ENCODE data around the gene FRMD4A. TPM values are rescaled to one million over a fixed set of nuclear protein-coding genes. Genes with fewer than 3 reads are reported as not detected.

The FRMD4A gene
- total and polyA plus RNA-seq, 2 of the 4 experiments (the other 2 are of a cell fraction): 30.3 to 68.8 TPM

- dilution Hi-C loops (cut with HindIII; ENCODE audit: low sequenced_read_pairs, unreplicated experiment): no loop called here
- Histone ChIP-seq H3K9me1 (ENCODE audit: insufficient read depth, low read length) (peaks cover 15% of the 10 kb centered on the region), H3K36me3 (ENCODE audit: control insufficient read depth, insufficient read depth, low read length) (peaks cover 13% of the 10 kb centered on the region), H3K4me2 (ENCODE audit: low read depth, low read length) (0 out of 2 replicates have a peak overlapping the region, but pooled peaks have one; percentile 19), H3K18ac (ENCODE audit: low read depth, low read length) (peak overlapping the region; percentile 41; the same call in 1 of the 2 replicates), H3K79me1 (ENCODE audit: low read depth in 1 of 2, low read length in 2 of 2) (peaks cover 0 to 36% of the 10 kb centered on the region in 2 experiments; a peak in 3 of 4 replicates), H4K91ac (ENCODE audit: insufficient read depth, low read depth, low read length) (peak overlapping the region; percentile 88), H3K9ac (ENCODE audit: low read depth, low read length) (no peak overlapping the region; the same call in 1 of the 2 replicates), H2AK5ac (ENCODE audit: low read depth, low read length) (peak overlapping the region; percentile 93), H3K4me3 (ENCODE audit: insufficient read depth, low read depth, low read length) (no peak overlapping the region), H3K14ac (replicated peaks; ENCODE audit: low read depth, low read length) (peak overlapping the region; percentile 57), H2AK9ac (replicated peaks; ENCODE audit: low read depth, low read length, poor library complexity) (peak overlapping the region; percentile 84), H4K5ac (ENCODE audit: low read depth, low read length) (peak overlapping the region; percentile 43; the same call in 1 of the 2 replicates), H3K56ac (ENCODE audit: extremely low read depth, insufficient read depth, low read length) (no peak overlapping the region; the same call in 1 of the 2 replicates), H2BK15ac (ENCODE audit: low read depth, low read length) (peak overlapping the region; percentile 4), H3K4ac (ENCODE audit: low read depth, low read length) (peak overlapping the region; percentile 91), H2BK5ac (ENCODE audit: low read depth, low read length, poor library complexity, severe bottlenecking) (peak overlapping the region; percentile 55), H3K4me1 (ENCODE audit: control insufficient read depth, insufficient read depth, low read length) (peaks cover 21% of the 10 kb centered on the region), H2BK120ac (ENCODE audit: low read depth, low read length) (peak overlapping the region; percentile 79), H3K27ac (ENCODE audit: insufficient read depth, low read length) (peak overlapping the region; percentile 46), H3K23ac (ENCODE audit: low read depth, low read length) (peak overlapping the region; percentile 89; the same call in 1 of the 2 replicates), H4K8ac (ENCODE audit: low read depth in 2 of 2, low read length in 2 of 2) (peak overlapping the region; percentile 55 to 85), H2AFZ (replicated peaks; ENCODE audit: low read length, poor library complexity) (no peak overlapping the region), H2BK20ac (ENCODE audit: low read depth, low read length) (peak overlapping the region; percentile 80), H3K9me3 (ENCODE audit: control insufficient read depth, insufficient read depth, low read length) (no peaks in the 10 kb centered on the region), H3K27me3 (ENCODE audit: control insufficient read depth, insufficient read depth, low read length) (no peaks in the 10 kb centered on the region), H4K20me1 (ENCODE audit: insufficient read depth, low read length) (no peaks in the 10 kb centered on the region)
- intact Hi-C loops (cut with micrococcal nuclease): loop anchor here (1.0 to 10.0 kb wide), 3 partner anchors 103 to 606 kb away; no protein-coding TSS in a partner anchor
- no TSS peak for BruUV-seq (replicated peaks)
- WGBS, 2 experiments (ENCODE audit: extremely low coverage in 2 of 2, insufficient read length in 1 of 2): 40% methylated on average over 1 of the region's 9 CpGs; no CpG with 5 or more reads in 1 of the 2 experiments
- TF ChIP-seq CHD1 (IDR thresholded peaks at IDR 0.05; ENCODE audit: low read depth, low read length) (no peak), USF2 (IDR thresholded peaks at IDR 0.05; ENCODE audit: low read depth, low read length) (no peak), CEBPB (IDR thresholded peaks at IDR 0.05; ENCODE audit: low read depth, low read length) (0 out of 2 replicates have a peak, but pooled peaks have one; percentile 13), CTCF (conservative IDR thresholded peaks at IDR 0.05; ENCODE audit: low read depth, low read length) (no peak)
- CTCF ChIA-PET: interaction anchor here (0.5 to 1.3 kb wide), 4 partner anchors 173 to 701 kb away, joined by 3 read pairs; no protein-coding TSS in a partner anchor
- peak; percentile 68 for DNase-seq
- in situ Hi-C loops (cut with MboI; ENCODE audit: low sequenced_read_pairs): loop anchor here (5.0 to 10.0 kb wide), 2 partner anchors 303 to 386 kb away; no protein-coding TSS in a partner anchor
- POLR2A ChIA-PET (ENCODE audit: unreplicated experiment): interaction anchor here (1.6 kb wide), 1 partner anchor 397 kb away, joined by 4 read pairs; no protein-coding TSS in a partner anchor
- peak; percentile 60 for ATAC-seq (ENCODE audit: low read depth)
These were observed 541.8 kb downstream of the FRMD4A start for GRCh38 chr10:13788711-13789447.

All from IMR-90 (cell line).